HepG2 (cell line): ENCODE data around the gene BTBD1. TPM values are rescaled to one million over a fixed set of nuclear protein-coding genes. Genes with fewer than 3 reads are reported as not detected.
A peak's percentile ranks its signal among the peaks of the same experiment; 100 is the strongest.

Experiments used
- ATF7-NPFF ChIP-seq: sonication (generic); formaldehyde crosslinking; IDR thresholded peaks from 2 replicates; pipeline ENCODE4 v1.8.1; 2023; ENCODE audit warnings: mild to moderate bottlenecking, low read depth, missing genetic modification reagents, moderate library complexity
- DNMT1 ChIP-seq: sonication (generic); formaldehyde crosslinking; IDR thresholded peaks from 2 replicates; pipeline ENCODE4 v1.5.1; 2020; ENCODE audit warnings: mild to moderate bottlenecking, missing genetic modification reagents
- GATA4 ChIP-seq: sonication (generic); IDR thresholded peaks from 2 replicates; pipeline ENCODE4 v1.6.1; 2016; ENCODE audit warnings: antibody characterized with exemption, low read depth, borderline replicate concordance
- GFI1 ChIP-seq: sonication (generic); formaldehyde crosslinking; IDR thresholded peaks from 2 replicates; pipeline ENCODE4 v1.5.0; 2020; ENCODE audit warnings: missing genetic modification reagents, mild to moderate bottlenecking, borderline replicate concordance
- IKZF1 ChIP-seq: fragments of 450-650 bp; IDR thresholded peaks from 2 replicates; pipeline ENCODE4 v1.7.1; 2016
- KLF15 ChIP-seq: sonication (generic); formaldehyde crosslinking; IDR thresholded peaks from 2 replicates; pipeline ENCODE4 v1.8.1; 2023; ENCODE audit warnings: borderline replicate concordance, mild to moderate bottlenecking, inconsistent platforms, missing genetic modification reagents, mixed read lengths
- MAFG ChIP-seq: sonication (generic); formaldehyde crosslinking; IDR thresholded peaks from 2 replicates; pipeline ENCODE4 v1.5.1; 2020; ENCODE audit warnings: mild to moderate bottlenecking, missing genetic modification reagents
- MTF1 ChIP-seq: sonication (generic); formaldehyde crosslinking; IDR thresholded peaks from 2 replicates; pipeline ENCODE4 v1.5.0; 2020; ENCODE audit warnings: missing genetic modification reagents
- ZFYVE20 ChIP-seq: sonication (generic); formaldehyde crosslinking; IDR thresholded peaks from 2 replicates; pipeline ENCODE4 v1.8.0; 2023; ENCODE audit warnings: low read depth, mild to moderate bottlenecking, moderate library complexity, missing genetic modification reagents, borderline replicate concordance
- ZNF577 ChIP-seq: sonication (generic); formaldehyde crosslinking; IDR thresholded peaks from 2 replicates; pipeline ENCODE4 v1.4.0; 2020; ENCODE audit warnings: mild to moderate bottlenecking, low read depth, missing genetic modification reagents, borderline replicate concordance
- ZNF605 ChIP-seq: sonication (generic); formaldehyde crosslinking; IDR thresholded peaks from 2 replicates; pipeline ENCODE4 v1.8.0; 2022; ENCODE audit warnings: mild to moderate bottlenecking, missing genetic modification reagents
- polyA plus RNA-seq, 8 experiments: library from polyadenylated mRNA; depleted of rRNA in 3 of 8; stranded (reverse) in 7 of 8; unstranded in 1 of 8; fragments of >200 nt; fragmentation: Illumina TruSeq in 4 of 8; extraction: Trizol in 4 of 8; gene quantifications; 2 replicates each; pipeline versions ENCODE4 v1.2.1 to v1.2.3, GENCODE V29; 2011 to 2016; ENCODE audit warnings: low read depth in 4 of 8, missing spikeins in 1 of 8, mixed read lengths in 1 of 8; ENCODE audit not compliant: insufficient read depth in 1 of 8
- total RNA-seq, 5 experiments: library from RNA; depleted of rRNA; stranded (reverse); fragments of >200 nt; fragmentation: Illumina TruSeq; extraction: Trizol; gene quantifications; 2 replicates each; pipeline ENCODE4 v1.2.3, GENCODE V29; 2016; ENCODE audit warnings: low read depth in 1 of 5
- TF ChIP-seq, protein P1 (sequence below): IDR thresholded peaks from 2 replicates; pipeline ENCODE4 v1.6.1; 2016
- TF ChIP-seq, protein P2 (sequence below): IDR thresholded peaks from 2 replicates; pipeline ENCODE4 v1.6.1; 2018; ENCODE audit warnings: missing genetic modification reagents, mild to moderate bottlenecking, missing compliant biosample characterization
- TF ChIP-seq, protein P3 (sequence below): sonication (generic); formaldehyde crosslinking; IDR thresholded peaks from 2 replicates; pipeline ENCODE4 v1.4.0; 2020; ENCODE audit warnings: missing genetic modification reagents
- TF ChIP-seq, protein P4 (sequence below): sonication (generic); formaldehyde crosslinking; IDR thresholded peaks from 2 replicates; pipeline ENCODE4 v1.4.0; 2020; ENCODE audit warnings: missing genetic modification reagents, borderline replicate concordance
- TF ChIP-seq, protein P5 (sequence below): sonication (generic); formaldehyde crosslinking; IDR thresholded peaks from 2 replicates; pipeline ENCODE4 v1.8.0; 2022; ENCODE audit warnings: mild to moderate bottlenecking, missing genetic modification reagents, moderate library complexity

BTBD1 gene
- total and polyA plus RNA-seq, 2 of the 13 experiments (the other 11 are each of a cell fraction or from before 2014, with no cell fraction given) = 32.1 to 53.9 TPM

DNA sequence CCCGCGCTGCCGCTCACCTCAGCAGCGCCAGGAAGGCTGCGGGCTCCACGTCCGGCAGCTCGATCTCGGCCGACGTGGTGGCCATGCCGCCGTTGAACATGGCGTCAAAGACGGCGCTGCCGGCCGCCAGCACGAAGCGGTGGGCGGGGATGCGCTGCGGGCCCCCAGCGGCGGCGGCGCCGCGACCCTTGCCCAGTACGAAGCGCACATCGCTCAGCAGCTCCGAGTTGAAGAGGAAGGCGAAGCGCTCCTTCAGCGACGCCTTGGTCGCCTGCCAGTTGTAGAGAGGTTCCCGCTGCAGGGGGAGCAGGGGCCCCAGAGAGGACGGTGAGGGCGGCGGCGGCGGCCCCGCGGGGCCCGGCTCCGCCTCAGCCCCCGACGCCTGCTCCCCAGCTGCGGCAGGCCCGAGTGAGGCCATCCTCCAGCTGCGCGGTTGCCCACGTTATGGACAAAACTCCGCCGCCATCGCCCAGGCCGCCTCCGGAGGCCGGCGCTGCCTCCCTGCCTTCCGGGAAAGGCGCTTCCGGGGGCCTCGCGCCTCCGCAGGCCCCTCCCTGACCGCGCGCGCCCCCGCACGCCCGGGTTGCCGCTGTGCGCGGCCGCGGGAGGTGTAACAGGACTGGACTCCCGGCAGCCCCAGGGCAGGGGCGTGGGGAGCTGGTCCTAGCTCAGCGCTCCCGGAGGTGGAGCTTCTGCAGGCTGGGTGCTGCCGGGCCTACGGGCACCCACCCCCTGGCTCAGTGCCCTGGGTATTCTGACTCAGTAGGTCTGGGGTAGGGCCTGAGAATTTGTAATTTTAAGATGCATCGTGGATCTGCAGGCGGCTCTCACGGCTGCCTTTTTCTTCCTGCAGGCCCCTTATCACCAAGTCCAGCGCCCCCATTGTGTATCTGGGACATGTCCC is at the start of gene BTBD1 (continued):
- TF ChIP-seq KLF15 = no peak; the same call in 1 of the 2 replicates
- no peak for TF ChIP-seq ZNF605 (CRISPR knock-in tag)
- TF ChIP-seq, protein P1, sequence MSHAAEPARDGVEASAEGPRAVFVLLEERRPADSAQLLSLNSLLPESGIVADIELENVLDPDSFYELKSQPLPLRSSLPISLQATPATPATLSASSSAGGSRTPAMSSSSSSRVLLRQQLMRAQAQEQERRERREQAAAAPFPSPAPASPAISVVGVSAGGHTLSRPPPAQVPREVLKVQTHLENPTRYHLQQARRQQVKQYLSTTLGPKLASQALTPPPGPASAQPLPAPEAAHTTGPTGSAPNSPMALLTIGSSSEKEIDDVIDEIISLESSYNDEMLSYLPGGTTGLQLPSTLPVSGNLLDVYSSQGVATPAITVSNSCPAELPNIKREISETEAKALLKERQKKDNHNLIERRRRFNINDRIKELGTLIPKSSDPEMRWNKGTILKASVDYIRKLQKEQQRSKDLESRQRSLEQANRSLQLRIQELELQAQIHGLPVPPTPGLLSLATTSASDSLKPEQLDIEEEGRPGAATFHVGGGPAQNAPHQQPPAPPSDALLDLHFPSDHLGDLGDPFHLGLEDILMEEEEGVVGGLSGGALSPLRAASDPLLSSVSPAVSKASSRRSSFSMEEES (CRISPR knock-in tag) = 0 out of 2 replicates have a peak, but pooled peaks have one; percentile 27
- TF ChIP-seq GFI1 (CRISPR knock-in tag) = peak; percentile 41; the same call in 1 of the 2 replicates
- no peak for TF ChIP-seq DNMT1
- no peak for TF ChIP-seq IKZF1
- TF ChIP-seq MAFG (CRISPR knock-in tag) = no peak
- TF ChIP-seq, protein P2, sequence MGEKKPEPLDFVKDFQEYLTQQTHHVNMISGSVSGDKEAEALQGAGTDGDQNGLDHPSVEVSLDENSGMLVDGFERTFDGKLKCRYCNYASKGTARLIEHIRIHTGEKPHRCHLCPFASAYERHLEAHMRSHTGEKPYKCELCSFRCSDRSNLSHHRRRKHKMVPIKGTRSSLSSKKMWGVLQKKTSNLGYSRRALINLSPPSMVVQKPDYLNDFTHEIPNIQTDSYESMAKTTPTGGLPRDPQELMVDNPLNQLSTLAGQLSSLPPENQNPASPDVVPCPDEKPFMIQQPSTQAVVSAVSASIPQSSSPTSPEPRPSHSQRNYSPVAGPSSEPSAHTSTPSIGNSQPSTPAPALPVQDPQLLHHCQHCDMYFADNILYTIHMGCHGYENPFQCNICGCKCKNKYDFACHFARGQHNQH (CRISPR knock-in tag) = peak; percentile 26; the same call in 1 of the 2 replicates
- TF ChIP-seq ZNF577 = no peak
- TF ChIP-seq MTF1 (CRISPR knock-in tag) = no peak; the same call in 1 of the 2 replicates
- TF ChIP-seq, protein P3, sequence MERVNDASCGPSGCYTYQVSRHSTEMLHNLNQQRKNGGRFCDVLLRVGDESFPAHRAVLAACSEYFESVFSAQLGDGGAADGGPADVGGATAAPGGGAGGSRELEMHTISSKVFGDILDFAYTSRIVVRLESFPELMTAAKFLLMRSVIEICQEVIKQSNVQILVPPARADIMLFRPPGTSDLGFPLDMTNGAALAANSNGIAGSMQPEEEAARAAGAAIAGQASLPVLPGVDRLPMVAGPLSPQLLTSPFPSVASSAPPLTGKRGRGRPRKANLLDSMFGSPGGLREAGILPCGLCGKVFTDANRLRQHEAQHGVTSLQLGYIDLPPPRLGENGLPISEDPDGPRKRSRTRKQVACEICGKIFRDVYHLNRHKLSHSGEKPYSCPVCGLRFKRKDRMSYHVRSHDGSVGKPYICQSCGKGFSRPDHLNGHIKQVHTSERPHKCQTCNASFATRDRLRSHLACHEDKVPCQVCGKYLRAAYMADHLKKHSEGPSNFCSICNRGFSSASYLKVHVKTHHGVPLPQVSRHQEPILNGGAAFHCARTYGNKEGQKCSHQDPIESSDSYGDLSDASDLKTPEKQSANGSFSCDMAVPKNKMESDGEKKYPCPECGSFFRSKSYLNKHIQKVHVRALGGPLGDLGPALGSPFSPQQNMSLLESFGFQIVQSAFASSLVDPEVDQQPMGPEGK (CRISPR knock-in tag) = peak; percentile 99
- TF ChIP-seq ATF7-NPFF (CRISPR knock-in tag) = 0 out of 2 replicates have a peak, but pooled peaks have one; percentile 61
- TF ChIP-seq, protein P4, sequence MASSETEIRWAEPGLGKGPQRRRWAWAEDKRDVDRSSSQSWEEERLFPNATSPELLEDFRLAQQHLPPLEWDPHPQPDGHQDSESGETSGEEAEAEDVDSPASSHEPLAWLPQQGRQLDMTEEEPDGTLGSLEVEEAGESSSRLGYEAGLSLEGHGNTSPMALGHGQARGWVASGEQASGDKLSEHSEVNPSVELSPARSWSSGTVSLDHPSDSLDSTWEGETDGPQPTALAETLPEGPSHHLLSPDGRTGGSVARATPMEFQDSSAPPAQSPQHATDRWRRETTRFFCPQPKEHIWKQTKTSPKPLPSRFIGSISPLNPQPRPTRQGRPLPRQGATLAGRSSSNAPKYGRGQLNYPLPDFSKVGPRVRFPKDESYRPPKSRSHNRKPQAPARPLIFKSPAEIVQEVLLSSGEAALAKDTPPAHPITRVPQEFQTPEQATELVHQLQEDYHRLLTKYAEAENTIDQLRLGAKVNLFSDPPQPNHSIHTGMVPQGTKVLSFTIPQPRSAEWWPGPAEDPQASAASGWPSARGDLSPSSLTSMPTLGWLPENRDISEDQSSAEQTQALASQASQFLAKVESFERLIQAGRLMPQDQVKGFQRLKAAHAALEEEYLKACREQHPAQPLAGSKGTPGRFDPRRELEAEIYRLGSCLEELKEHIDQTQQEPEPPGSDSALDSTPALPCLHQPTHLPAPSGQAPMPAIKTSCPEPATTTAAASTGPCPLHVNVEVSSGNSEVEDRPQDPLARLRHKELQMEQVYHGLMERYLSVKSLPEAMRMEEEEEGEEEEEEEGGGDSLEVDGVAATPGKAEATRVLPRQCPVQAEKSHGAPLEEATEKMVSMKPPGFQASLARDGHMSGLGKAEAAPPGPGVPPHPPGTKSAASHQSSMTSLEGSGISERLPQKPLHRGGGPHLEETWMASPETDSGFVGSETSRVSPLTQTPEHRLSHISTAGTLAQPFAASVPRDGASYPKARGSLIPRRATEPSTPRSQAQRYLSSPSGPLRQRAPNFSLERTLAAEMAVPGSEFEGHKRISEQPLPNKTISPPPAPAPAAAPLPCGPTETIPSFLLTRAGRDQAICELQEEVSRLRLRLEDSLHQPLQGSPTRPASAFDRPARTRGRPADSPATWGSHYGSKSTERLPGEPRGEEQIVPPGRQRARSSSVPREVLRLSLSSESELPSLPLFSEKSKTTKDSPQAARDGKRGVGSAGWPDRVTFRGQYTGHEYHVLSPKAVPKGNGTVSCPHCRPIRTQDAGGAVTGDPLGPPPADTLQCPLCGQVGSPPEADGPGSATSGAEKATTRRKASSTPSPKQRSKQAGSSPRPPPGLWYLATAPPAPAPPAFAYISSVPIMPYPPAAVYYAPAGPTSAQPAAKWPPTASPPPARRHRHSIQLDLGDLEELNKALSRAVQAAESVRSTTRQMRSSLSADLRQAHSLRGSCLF (CRISPR knock-in tag) = peak; percentile 48; the same call in 1 of the 2 replicates
- no peak for TF ChIP-seq ZFYVE20 (CRISPR knock-in tag)
- TF ChIP-seq GATA4 = peak; percentile 76; the same call in 1 of the 2 replicates
- TF ChIP-seq, protein P5, sequence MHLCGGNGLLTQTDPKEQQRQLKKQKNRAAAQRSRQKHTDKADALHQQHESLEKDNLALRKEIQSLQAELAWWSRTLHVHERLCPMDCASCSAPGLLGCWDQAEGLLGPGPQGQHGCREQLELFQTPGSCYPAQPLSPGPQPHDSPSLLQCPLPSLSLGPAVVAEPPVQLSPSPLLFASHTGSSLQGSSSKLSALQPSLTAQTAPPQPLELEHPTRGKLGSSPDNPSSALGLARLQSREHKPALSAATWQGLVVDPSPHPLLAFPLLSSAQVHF (CRISPR knock-in tag) = peak; percentile 79; the same call in 1 of the 2 replicates
